ACC112 (cell line): ENCODE results near the gene UBE2J2.

Experiments
- H2AFZ ChIP-seq: fragments of 200-600 bp; sonication (generic); one replicate; pipeline ENCODE4 v1.6.0; 2017; ENCODE audit warnings: antibody characterized with exemption, low read length; ENCODE audit not compliant: unreplicated experiment
- H3K27ac ChIP-seq: fragments of 200-600 bp; sonication (generic); 2 replicates; pipeline ENCODE4 v1.5.1; 2014; ENCODE audit warnings: low read depth, mild to moderate bottlenecking, antibody characterized with exemption, low read length, moderate library complexity
- H3K27me3 ChIP-seq: fragments of 200-600 bp; sonication (generic); 2 replicates; pipeline ENCODE4 v1.6.1; 2014; ENCODE audit warnings: mild to moderate bottlenecking, antibody characterized with exemption, low read length, moderate library complexity, mixed read lengths; ENCODE audit not compliant: insufficient read depth
- H3K36me3 ChIP-seq: fragments of 200-600 bp; sonication (generic); 2 replicates; pipeline ENCODE4 v1.6.1; 2016; ENCODE audit warnings: mild to moderate bottlenecking, antibody characterized with exemption, low read length, moderate library complexity, mixed read lengths; ENCODE audit not compliant: insufficient read depth
- H3K4me1 ChIP-seq: fragments of 200-600 bp; sonication (generic); one replicate; pipeline ENCODE4 v1.6.1; 2016; ENCODE audit warnings: low read length, mixed read lengths; ENCODE audit not compliant: insufficient read depth, unreplicated experiment, control insufficient read depth
- H3K4me3 ChIP-seq: fragments of 200-600 bp; sonication (generic); 2 replicates; pipeline ENCODE4 v1.5.1; 2014; ENCODE audit warnings: mild to moderate bottlenecking, low read depth, low read length
- H3K79me2 ChIP-seq: fragments of 200-600 bp; sonication (generic); one replicate; pipeline ENCODE4 v1.6.0; 2016; ENCODE audit warnings: low read length; ENCODE audit not compliant: control insufficient read depth, unreplicated experiment, insufficient read depth

UBE2J2 gene

GRCh38 chr1:1236176-1236763 is 37.4 kb downstream of the UBE2J2 start:
- Histone ChIP-seq H3K36me3 (peaks cover 11% of the 10 kb centered on the region; the same call in 1 of the 2 replicates), H3K27me3 (no peaks in the 10 kb centered on the region), H3K4me3 (no peak overlapping the region), H3K4me1 (peaks cover 13% of the 10 kb centered on the region), H3K79me2 (peaks cover 31% of the 10 kb centered on the region), H2AFZ (no peak overlapping the region), H3K27ac (no peak overlapping the region)

DNA sequence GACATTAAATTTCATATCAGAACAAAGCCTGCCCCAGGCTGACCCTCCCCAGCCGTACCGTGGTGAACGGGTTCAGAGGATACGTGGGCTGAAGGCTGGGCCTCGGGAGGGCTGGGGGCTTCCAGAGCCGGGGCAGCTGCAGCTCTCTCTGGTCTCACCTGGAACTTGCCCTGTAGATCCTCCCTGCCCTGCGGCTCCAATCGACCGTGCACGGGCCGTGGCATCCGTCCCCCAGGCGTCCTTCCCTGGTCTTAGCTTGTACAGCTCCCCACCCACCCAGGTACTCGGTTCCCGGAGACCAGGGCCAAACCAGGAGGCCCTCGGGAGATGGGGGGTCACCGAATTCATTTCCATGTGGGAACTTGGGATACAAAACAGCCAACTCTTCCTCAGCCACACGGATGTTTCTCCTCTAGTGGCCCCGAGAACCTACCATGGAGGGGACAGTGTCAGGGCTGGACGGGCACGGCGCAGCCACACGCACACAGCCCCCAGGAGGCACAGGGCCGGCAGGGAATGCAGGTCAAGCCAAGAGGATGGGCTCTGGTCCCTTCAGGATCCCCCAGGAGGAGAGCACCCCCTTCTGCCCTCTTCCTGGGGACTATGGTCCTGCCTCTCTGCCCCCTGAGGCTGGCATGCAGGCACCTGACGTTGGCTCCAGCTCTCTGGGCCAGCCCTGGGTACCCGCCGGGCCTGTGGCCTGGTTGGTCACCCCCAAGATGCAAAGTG is 38.5 kb downstream of the UBE2J2 start:
- no peak overlapping the region for H3K27ac ChIP-seq
- H3K36me3 ChIP-seq: peaks cover 11% of the 10 kb centered on the region; the same call in 1 of the 2 replicates
- H2AFZ ChIP-seq: no peak overlapping the region
- H3K4me1 ChIP-seq: peaks cover 15% of the 10 kb centered on the region
- H3K27me3 ChIP-seq: no peaks in the 10 kb centered on the region
- peaks cover 42% of the 10 kb centered on the region for H3K79me2 ChIP-seq
- no peak overlapping the region for H3K4me3 ChIP-seq

- peaks cover 11% of the 10 kb centered on the region; the same call in 1 of the 2 replicates for H3K36me3 ChIP-seq
- H3K27ac ChIP-seq: no peak overlapping the region
- H2AFZ ChIP-seq: no peak overlapping the region
- peak overlapping the region; percentile 78; the same call in 1 of the 2 replicates for H3K4me3 ChIP-seq
- peaks cover 17% of the 10 kb centered on the region for H3K4me1 ChIP-seq
- H3K79me2 ChIP-seq: peaks cover 50% of the 10 kb centered on the region
- no peaks in the 10 kb centered on the region for H3K27me3 ChIP-seq
Observed at GRCh38 chr1:1234180-1234808, 39.4 kb downstream of the UBE2J2 start.

GRCh38 chr1:1233567-1233892 is 40.1 kb downstream of the UBE2J2 start:
- Histone ChIP-seq H3K36me3 (peaks cover 18% of the 10 kb centered on the region; the same call in 1 of the 2 replicates), H3K4me1 (peaks cover 17% of the 10 kb centered on the region), H3K27ac (no peak overlapping the region)

GRCh38 chr1:1232796-1233566 is 40.7 kb downstream of the UBE2J2 start:
- peaks cover 64% of the 10 kb centered on the region for H3K79me2 ChIP-seq
- peaks cover 21% of the 10 kb centered on the region; the same call in 1 of the 2 replicates for H3K36me3 ChIP-seq
- H3K27ac ChIP-seq: no peak overlapping the region
- H3K4me3 ChIP-seq: peak overlapping the region; percentile 78
- H3K4me1 ChIP-seq: peaks cover 13% of the 10 kb centered on the region
- H2AFZ ChIP-seq: peak overlapping the region; percentile 37
- no peaks in the 10 kb centered on the region for H3K27me3 ChIP-seq

More at GRCh38 chr1:1233567-1233892, 40.1 kb downstream of the UBE2J2 start:
- Histone ChIP-seq H2AFZ (no peak overlapping the region), H3K4me3 (peak overlapping the region; percentile 78), H3K79me2 (peaks cover 58% of the 10 kb centered on the region), H3K27me3 (no peaks in the 10 kb centered on the region)

DNA sequence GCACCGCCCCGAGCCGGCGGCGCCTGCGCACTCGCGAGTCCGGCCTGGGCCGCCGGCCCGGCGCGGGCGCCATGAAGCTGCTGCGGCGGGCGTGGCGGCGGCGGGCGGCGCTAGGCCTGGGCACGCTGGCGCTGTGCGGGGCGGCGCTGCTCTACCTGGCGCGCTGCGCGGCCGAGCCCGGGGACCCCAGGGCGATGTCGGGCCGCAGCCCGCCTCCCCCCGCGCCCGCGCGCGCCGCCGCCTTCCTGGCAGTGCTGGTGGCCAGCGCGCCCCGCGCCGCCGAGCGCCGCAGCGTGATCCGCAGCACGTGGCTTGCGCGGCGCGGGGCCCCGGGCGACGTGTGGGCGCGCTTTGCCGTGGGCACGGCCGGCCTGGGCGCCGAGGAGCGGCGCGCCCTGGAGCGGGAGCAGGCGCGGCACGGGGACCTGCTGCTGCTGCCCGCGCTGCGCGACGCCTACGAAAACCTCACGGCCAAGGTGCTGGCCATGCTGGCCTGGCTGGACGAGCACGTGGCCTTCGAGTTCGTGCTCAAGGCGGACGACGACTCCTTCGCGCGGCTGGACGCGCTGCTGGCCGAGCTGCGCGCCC is 41.4 kb downstream of the UBE2J2 start, which contains the start of gene B3GALT6:
B3GALT6 (plus strand) TSS at position 30 of the 588 bp plus-strand sequence; CDS start at position 72, 42 bp downstream.
- H3K27ac ChIP-seq: peak within 1 kb of the TSS; percentile 71
- peak within 1 kb of the TSS; percentile 92 for H3K4me3 ChIP-seq
- H2AFZ ChIP-seq: peak within 1 kb of the TSS; percentile 48
- H3K36me3 ChIP-seq: peaks cover 25% of the 10 kb centered on the region; the same call in 1 of the 2 replicates
- no peaks in the 10 kb centered on the region for H3K27me3 ChIP-seq
- H3K79me2 ChIP-seq: peaks cover 69% of the 10 kb centered on the region
- peaks cover 8% of the 10 kb centered on the region for H3K4me1 ChIP-seq

DNA sequence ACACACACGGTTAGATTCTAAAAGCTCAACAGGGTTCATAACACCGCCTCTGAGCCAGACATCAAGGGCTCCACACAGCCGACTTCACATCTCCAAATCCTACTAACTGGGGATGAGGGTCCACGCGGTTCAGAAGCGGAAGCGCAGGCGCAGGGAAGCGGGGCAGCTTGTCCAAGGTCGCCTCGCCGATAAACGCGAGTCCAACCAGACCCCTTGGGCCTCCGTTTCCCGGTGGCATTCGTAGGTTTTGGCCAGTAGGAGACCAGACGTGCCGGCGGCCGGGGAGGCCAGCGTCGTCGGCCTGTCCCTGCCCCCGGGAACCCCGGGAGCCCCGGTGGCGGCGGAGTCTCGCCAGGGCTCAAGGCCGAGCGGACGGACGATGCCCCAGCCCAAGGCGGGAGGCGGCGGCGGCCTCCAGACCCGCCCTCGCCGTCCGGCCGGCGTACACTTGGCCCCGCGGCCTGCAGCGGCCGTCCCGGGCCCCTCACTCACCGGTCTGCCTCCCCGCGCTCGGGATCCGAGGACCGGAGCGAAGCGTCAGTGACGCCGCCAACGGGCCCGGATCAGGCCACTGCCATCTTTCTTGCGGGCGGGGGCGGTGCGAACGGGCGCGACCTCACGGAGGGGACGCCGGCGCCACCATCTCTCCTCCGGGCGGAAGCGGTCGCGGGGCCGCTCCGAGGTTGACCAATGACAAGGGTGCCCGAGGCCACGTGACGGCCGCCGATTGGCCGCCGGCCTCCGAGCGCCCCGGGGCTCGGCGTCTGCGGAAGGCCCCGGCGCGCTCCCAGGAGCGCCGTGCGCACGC is 42.0 kb downstream of the UBE2J2 start, which contains the start of gene SDF4:
SDF4 (minus strand) TSS at position 602 of the 808 bp plus-strand sequence. CDS start 3,229 bp downstream, outside the sequence.
- H3K79me2 ChIP-seq: peaks cover 73% of the 10 kb centered on the region
- H3K36me3 ChIP-seq: peaks cover 25% of the 10 kb centered on the region; the same call in 1 of the 2 replicates
- peak within 1 kb of the TSS; percentile 48 for H2AFZ ChIP-seq
- H3K27ac ChIP-seq: peak within 1 kb of the TSS; percentile 71
- peaks cover 4% of the 10 kb centered on the region for H3K4me1 ChIP-seq
- peak within 1 kb of the TSS; percentile 92 for H3K4me3 ChIP-seq
- no peaks in the 10 kb centered on the region for H3K27me3 ChIP-seq

DNA sequence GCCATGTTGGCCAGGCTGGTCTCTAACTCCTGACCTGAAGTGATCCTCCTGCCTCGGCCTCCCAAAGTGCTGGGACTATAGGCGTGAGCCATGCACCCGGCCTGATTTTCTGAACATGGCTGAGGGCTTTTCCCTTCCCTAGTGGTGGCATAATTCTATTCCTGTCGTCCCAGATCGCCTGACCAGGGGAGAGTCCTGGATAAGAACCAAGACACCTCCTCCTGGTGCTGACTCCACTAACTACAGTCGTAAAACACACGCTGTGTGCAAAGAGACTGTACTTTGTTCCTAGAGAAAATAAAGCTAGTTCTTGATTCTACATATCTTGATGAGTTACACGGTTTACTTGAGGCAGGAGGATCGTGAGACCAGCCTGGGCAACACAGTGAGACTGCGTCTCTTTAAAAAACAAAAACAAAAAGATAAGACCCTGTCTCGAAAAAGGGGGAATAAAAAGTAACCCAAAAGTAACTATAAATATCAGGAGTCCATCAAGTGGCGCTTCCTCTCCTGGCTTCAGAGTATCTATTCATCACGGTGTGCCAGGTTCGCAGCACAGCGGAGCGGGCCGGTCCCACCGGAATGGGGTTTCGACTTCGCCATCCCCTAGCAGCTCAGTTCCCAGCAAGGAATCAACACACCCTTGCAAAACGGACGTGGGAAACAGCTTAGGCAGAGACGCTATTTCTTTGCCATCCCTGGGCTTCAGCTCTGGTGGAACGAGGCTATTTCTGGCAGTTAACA is 42.8 kb downstream of the UBE2J2 start:
- peaks cover 25% of the 10 kb centered on the region; the same call in 1 of the 2 replicates for H3K36me3 ChIP-seq
- peaks cover 4% of the 10 kb centered on the region for H3K4me1 ChIP-seq
- peak overlapping the region; percentile 71 for H3K27ac ChIP-seq
- peak overlapping the region; percentile 92 for H3K4me3 ChIP-seq
- H2AFZ ChIP-seq: no peak overlapping the region
- H3K79me2 ChIP-seq: peaks cover 80% of the 10 kb centered on the region
- no peaks in the 10 kb centered on the region for H3K27me3 ChIP-seq

- Histone ChIP-seq H3K4me3 (peak overlapping the region; percentile 92), H2AFZ (no peak overlapping the region), H3K27me3 (no peaks in the 10 kb centered on the region), H3K4me1 (peaks cover 4% of the 10 kb centered on the region), H3K79me2 (peaks cover 88% of the 10 kb centered on the region), H3K27ac (no peak overlapping the region), H3K36me3 (peaks cover 27% of the 10 kb centered on the region; the same call in 1 of the 2 replicates)
Observed at GRCh38 chr1:1229770-1230169, 43.9 kb downstream of the UBE2J2 start.
